PC-9 (cell line): Measurements from ENCODE around the gene BANP.
"Not testable (repeated sequence)": the region's sequence is repeated elsewhere in the genome, so short reads cannot be mapped to it uniquely, and the experiment has no call there.

Experiments
- EZH2 ChIP-seq: fragments of 200-600 bp; sonication (generic); IDR thresholded peaks from 2 replicates; pipeline ENCODE4 v1.8.0; 2017; ENCODE audit warnings: antibody characterized with exemption, low read depth
- TF ChIP-seq, protein P1 (sequence below): fragments of 200-600 bp; sonication (generic); conservative IDR thresholded peaks from 2 replicates; pipeline ENCODE4 v1.6.1; 2017; ENCODE audit warnings: mixed run types, antibody characterized with exemption, mild to moderate bottlenecking, moderate library complexity

DNA sequence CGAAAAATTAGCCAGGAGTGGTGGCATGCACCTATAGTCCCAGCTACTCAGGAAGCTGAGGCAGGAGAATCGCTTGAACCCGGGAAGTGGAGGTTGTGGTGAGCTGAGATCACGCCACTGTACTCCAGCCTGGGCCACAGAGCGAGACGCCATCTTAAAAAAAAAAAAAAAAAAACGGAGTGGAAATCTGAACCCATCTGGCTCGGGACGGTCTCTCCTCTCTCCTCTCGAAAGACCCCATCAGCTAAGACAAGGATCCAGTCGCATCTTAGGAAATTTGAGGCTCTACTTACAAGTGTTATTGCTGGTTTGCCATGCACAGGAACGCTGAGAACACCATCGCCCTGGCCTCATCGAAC, 15.2 kb upstream of the BANP start:
- TF ChIP-seq, protein P1, sequence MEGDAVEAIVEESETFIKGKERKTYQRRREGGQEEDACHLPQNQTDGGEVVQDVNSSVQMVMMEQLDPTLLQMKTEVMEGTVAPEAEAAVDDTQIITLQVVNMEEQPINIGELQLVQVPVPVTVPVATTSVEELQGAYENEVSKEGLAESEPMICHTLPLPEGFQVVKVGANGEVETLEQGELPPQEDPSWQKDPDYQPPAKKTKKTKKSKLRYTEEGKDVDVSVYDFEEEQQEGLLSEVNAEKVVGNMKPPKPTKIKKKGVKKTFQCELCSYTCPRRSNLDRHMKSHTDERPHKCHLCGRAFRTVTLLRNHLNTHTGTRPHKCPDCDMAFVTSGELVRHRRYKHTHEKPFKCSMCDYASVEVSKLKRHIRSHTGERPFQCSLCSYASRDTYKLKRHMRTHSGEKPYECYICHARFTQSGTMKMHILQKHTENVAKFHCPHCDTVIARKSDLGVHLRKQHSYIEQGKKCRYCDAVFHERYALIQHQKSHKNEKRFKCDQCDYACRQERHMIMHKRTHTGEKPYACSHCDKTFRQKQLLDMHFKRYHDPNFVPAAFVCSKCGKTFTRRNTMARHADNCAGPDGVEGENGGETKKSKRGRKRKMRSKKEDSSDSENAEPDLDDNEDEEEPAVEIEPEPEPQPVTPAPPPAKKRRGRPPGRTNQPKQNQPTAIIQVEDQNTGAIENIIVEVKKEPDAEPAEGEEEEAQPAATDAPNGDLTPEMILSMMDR = not testable (repeated sequence)
- not testable (repeated sequence) for TF ChIP-seq EZH2
